Stimulated activated memory B cell treated with anti-CD40 and anti-IgM and Interleukin-4, amounts not matched to agents 10 μg/mL and 1 μg/mL and 100 μg/mL, for 72 hours (primary cell): ENCODE data around the gene VTA1.
"Not testable (repeated sequence)": the region's sequence is repeated elsewhere in the genome, so short reads cannot be mapped to it uniquely, and the experiment has no call there.

Experiments
- ATAC-seq: fragments of 150-1000 bp; cut with Tn5 transposase; 2 replicates; pipeline ENCODE4 v1.10.0; 2021
- H3K27ac Mint-ChIP-seq: one replicate; pipeline ENCODE4 v1.8.0; 2022; ENCODE audit warnings: mild to moderate bottlenecking, mixed read lengths
- H3K27me3 Mint-ChIP-seq: one replicate; pipeline ENCODE4 v1.8.0; 2022; ENCODE audit warnings: mixed read lengths
- H3K36me3 Mint-ChIP-seq: one replicate; pipeline ENCODE4 v1.8.0; 2022; ENCODE audit warnings: mixed read lengths
- H3K4me1 Mint-ChIP-seq: one replicate; pipeline ENCODE4 v1.8.0; 2022; ENCODE audit warnings: mixed read lengths
- H3K4me3 Mint-ChIP-seq: one replicate; pipeline ENCODE4 v1.8.0; 2022; ENCODE audit warnings: mild to moderate bottlenecking, moderate library complexity, mixed read lengths
- H3K9me3 Mint-ChIP-seq: one replicate; pipeline ENCODE4 v1.8.0; 2022; ENCODE audit warnings: mixed read lengths

Gene VTA1

GRCh38 chr6:142155091-142155490, 8.0 kb downstream of the VTA1 start:
- Mint-ChIP-seq H3K27ac (no peak overlapping the region), H3K36me3 (peaks cover 17% of the 10 kb centered on the region), H3K9me3 (no peaks in the 10 kb centered on the region), H3K27me3 (no peaks in the 10 kb centered on the region), H3K4me3 (no peak overlapping the region), H3K4me1 (peaks cover 57% of the 10 kb centered on the region)
- no peak for ATAC-seq

DNA sequence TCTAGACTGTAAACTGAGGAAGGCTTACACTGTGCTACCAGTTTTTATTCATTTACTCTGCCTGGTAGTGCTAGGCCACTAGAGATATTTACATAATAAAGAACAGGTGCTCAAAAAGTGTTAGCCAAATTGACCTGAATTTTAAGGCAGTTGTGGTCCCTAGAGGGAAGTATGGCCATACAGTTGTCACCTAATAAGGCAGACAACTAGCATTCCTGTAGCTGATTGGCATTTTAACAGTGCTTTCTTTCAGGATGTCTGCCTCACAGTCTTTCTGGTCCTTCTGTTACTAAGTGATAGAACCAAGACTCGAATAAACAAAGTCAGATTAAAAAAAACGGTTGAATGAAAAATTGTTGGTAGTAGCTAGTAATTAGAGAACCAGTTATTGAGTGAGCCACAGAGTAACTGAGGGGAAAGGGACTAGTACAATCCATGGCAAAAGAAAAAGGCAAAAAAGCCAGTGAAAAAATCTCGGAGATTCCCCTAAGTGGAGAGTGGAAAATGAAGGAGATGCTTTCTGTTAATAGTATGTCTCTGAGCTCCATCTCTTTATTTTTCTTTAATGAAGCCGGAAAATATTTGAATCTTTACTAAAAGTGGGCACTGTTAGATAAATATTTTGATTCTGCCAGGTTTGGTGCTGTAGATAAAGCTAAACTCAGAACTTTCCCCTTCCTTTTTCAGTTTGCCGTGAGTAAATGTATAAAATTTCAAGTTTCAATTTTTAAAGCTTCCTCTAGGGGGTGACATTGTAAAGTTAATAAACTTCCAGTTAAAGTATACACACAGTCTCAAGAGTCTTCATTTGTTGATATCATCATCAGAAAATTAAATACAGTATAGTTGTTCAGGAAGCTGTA, 9.1 kb downstream of the VTA1 start:
- Mint-ChIP-seq H3K36me3 (peaks cover 14% of the 10 kb centered on the region), H3K4me3 (no peak overlapping the region), H3K9me3 (no peaks in the 10 kb centered on the region), H3K4me1 (peaks cover 54% of the 10 kb centered on the region), H3K27me3 (no peaks in the 10 kb centered on the region), H3K27ac (peak overlapping the region; percentile 34)
- no peak for ATAC-seq

- peaks cover 13% of the 10 kb centered on the region for H3K36me3 Mint-ChIP-seq
- H3K27ac Mint-ChIP-seq, ATAC-seq, H3K4me3 Mint-ChIP-seq, H3K9me3 Mint-ChIP-seq, H3K27me3 Mint-ChIP-seq: not testable (repeated sequence)
- peaks cover 52% of the 10 kb centered on the region for H3K4me1 Mint-ChIP-seq
Observed at GRCh38 chr6:142156758-142157068, 9.7 kb downstream of the VTA1 start.

DNA sequence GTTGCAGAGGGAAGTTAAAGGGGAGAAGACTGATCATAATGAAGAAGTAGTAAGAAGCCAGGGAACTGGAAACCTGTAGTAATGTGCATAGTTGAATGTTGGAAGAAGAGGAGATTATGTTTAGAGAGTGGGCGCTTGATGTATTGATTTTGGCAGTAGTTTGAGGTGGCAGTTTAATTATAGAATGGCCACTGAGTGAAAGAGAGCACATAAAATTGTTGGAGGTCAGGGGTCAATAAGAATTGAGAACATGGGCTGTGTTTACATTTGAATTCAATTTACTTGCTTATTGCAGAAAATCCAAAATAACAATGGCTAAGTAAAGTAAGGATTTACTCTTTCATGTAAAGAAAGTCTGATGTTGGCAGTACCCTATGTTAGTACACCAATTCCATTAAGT, 15.7 kb downstream of the VTA1 start:
- Mint-ChIP-seq H3K27ac (no peak overlapping the region), H3K4me1 (peaks cover 42% of the 10 kb centered on the region)

DNA sequence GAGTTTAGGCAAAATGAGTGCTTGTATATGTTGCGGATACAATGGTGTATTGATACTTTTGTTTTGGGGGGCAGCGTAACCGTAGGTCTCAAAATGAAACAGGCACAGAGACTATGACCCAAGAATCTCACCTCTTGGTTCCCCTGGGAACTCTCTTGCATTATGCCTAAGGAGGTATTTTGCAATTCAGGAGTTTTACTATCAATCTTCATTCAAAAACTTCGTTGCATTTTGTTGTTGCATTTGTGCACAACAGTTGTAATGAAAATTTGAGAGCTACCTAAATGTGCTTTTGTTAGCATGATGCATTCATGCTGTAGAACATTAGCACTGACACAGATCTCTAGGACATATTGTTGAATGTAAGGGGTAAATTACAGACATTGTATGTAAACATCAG, 18.2 kb downstream of the VTA1 start:
- no peaks in the 10 kb centered on the region for H3K27me3 Mint-ChIP-seq
- ATAC-seq = no peak
- H3K4me3 Mint-ChIP-seq = no peak overlapping the region
- no peak overlapping the region for H3K27ac Mint-ChIP-seq
- peaks cover 17% of the 10 kb centered on the region for H3K36me3 Mint-ChIP-seq
- H3K9me3 Mint-ChIP-seq = no peaks in the 10 kb centered on the region
- peaks cover 29% of the 10 kb centered on the region for H3K4me1 Mint-ChIP-seq

More for the DNA sequence above, 15.7 kb downstream of the VTA1 start:
- H3K27me3 Mint-ChIP-seq = no peaks in the 10 kb centered on the region
- ATAC-seq = no peak
- H3K9me3 Mint-ChIP-seq = no peaks in the 10 kb centered on the region
- no peak overlapping the region for H3K4me3 Mint-ChIP-seq
- H3K36me3 Mint-ChIP-seq = peaks cover 22% of the 10 kb centered on the region

GRCh38 chr6:142167071-142167470, 20.0 kb downstream of the VTA1 start:
- H3K36me3 Mint-ChIP-seq = peaks cover 20% of the 10 kb centered on the region
- no peaks in the 10 kb centered on the region for H3K9me3 Mint-ChIP-seq
- H3K27me3 Mint-ChIP-seq = no peaks in the 10 kb centered on the region

GRCh38 chr6:142167486-142167885, 20.4 kb downstream of the VTA1 start:
- Mint-ChIP-seq H3K9me3 (no peaks in the 10 kb centered on the region), H3K27ac (no peak overlapping the region), H3K36me3 (peaks cover 23% of the 10 kb centered on the region), H3K27me3 (no peaks in the 10 kb centered on the region), H3K4me3 (no peak overlapping the region), H3K4me1 (peaks cover 19% of the 10 kb centered on the region)
- ATAC-seq = no peak

More at GRCh38 chr6:142167071-142167470, 20.0 kb downstream of the VTA1 start:
- Mint-ChIP-seq H3K4me3 (no peak overlapping the region), H3K27ac (no peak overlapping the region), H3K4me1 (peaks cover 23% of the 10 kb centered on the region)
- no peak for ATAC-seq

DNA sequence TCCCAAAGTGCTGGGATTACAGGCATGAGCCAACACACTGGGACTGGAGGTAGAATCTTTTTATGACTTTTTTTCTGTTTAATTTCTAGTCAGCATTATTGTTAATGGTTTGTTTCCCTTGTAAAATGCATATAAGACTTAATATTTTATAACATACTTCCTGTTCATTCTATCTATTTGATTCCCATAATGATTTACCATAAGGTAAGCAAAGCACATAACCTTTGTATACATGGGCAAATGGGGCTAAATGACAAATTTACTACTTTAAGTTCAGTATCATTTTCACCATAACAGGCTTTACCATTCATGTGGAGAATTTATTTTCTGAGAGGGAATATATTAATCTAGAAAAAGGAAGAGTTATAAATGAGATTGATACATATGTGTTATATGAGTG, 24.3 kb downstream of the VTA1 start:
- no peak for ATAC-seq
- Mint-ChIP-seq H3K36me3 (peaks cover 62% of the 10 kb centered on the region), H3K27me3 (no peaks in the 10 kb centered on the region), H3K4me1 (peaks cover 6% of the 10 kb centered on the region), H3K27ac (no peak overlapping the region), H3K9me3 (no peaks in the 10 kb centered on the region), H3K4me3 (no peak overlapping the region)

- ATAC-seq = no peak
- Mint-ChIP-seq H3K4me1 (peaks cover 6% of the 10 kb centered on the region), H3K27me3 (no peaks in the 10 kb centered on the region), H3K27ac (no peak overlapping the region), H3K9me3 (peaks cover 3% of the 10 kb centered on the region), H3K4me3 (no peak overlapping the region), H3K36me3 (peaks cover 67% of the 10 kb centered on the region)
Observed at GRCh38 chr6:142172758-142173157, 25.7 kb downstream of the VTA1 start.

DNA sequence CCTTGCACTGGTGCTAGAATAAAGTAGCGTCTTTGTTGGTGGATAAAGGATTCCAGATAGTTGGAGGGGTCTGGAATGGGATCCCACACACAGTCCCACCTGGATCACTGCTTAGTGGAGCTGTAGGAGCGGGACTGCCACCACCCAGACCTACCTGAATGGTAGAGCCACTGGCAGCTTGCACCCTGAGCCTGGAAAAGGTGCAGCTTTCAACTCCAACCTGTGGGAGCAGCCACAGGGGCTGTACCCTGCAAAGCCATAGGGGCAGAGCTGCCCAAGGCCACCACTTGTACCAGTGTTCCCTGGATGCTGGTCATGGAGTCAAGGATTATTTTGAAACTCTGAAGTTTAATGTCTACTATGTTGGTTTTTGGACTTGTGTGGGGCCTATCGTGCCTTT, 26.9 kb downstream of the VTA1 start:
- H3K4me3 Mint-ChIP-seq = no peak overlapping the region
- no peaks in the 10 kb centered on the region for H3K27me3 Mint-ChIP-seq
- peaks cover 77% of the 10 kb centered on the region for H3K36me3 Mint-ChIP-seq
- no peak for ATAC-seq
- H3K27ac Mint-ChIP-seq = no peak overlapping the region
- peaks cover 6% of the 10 kb centered on the region for H3K9me3 Mint-ChIP-seq
- H3K4me1 Mint-ChIP-seq = peaks cover 6% of the 10 kb centered on the region

GRCh38 chr6:142174703-142175102, 27.6 kb downstream of the VTA1 start:
- H3K27ac Mint-ChIP-seq = no peak overlapping the region

DNA sequence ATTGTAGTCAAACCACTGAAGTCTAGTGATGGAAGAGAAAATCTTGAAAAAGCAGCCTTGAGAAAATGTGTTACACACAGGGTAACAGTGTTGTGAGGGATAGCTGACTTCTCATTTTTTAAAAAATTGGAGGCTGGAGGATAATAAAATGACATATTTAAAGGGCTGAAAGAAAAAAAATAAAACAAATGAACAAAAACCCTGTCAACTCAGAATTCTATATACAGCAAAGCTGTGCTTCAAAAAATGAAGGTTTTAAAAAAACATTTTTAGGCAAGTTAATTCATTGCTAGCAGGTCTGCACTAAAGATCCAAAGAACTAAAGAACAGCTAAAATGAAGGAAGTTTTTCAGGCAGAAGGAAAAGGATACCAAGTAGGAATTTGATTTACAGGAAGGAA, 31.1 kb downstream of the VTA1 start:
- ATAC-seq = no peak
- H3K9me3 Mint-ChIP-seq = peaks cover 6% of the 10 kb centered on the region
- H3K4me3 Mint-ChIP-seq = no peak overlapping the region
- peaks cover 85% of the 10 kb centered on the region for H3K36me3 Mint-ChIP-seq
- peaks cover 12% of the 10 kb centered on the region for H3K4me1 Mint-ChIP-seq
- no peak overlapping the region for H3K27ac Mint-ChIP-seq
- H3K27me3 Mint-ChIP-seq = no peaks in the 10 kb centered on the region

More at GRCh38 chr6:142174703-142175102, 27.6 kb downstream of the VTA1 start:
- Mint-ChIP-seq H3K4me3 (no peak overlapping the region), H3K36me3 (peaks cover 83% of the 10 kb centered on the region), H3K27me3 (no peaks in the 10 kb centered on the region), H3K4me1 (peaks cover 6% of the 10 kb centered on the region), H3K9me3 (peaks cover 6% of the 10 kb centered on the region)
- ATAC-seq = no peak

DNA sequence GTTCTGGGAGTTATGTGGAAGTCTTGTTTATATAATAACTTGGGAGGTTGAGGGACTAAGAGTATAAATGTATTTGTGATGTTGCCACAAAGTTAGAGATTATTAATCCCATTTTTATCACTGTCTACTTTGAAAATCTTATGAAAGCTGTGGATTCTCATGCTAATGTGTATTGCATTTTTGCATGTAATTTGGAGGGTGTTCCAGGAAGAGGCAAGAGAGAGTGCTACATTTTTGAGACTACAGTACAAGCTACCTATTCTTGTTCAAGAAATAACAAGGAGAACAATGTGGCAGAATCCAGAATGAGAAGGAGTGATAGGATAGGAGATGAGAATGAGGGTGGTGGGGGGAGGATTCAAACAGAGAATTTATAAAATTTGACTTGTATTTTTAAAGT, 34.9 kb downstream of the VTA1 start:
- peaks cover 65% of the 10 kb centered on the region for H3K36me3 Mint-ChIP-seq
- peaks cover 6% of the 10 kb centered on the region for H3K9me3 Mint-ChIP-seq
- peaks cover 6% of the 10 kb centered on the region for H3K4me1 Mint-ChIP-seq
- H3K27me3 Mint-ChIP-seq = no peaks in the 10 kb centered on the region
- H3K27ac Mint-ChIP-seq = no peak overlapping the region
- H3K4me3 Mint-ChIP-seq = no peak overlapping the region
- no peak for ATAC-seq

GRCh38 chr6:142183351-142183750, 36.3 kb downstream of the VTA1 start:
- H3K4me3 Mint-ChIP-seq = no peak overlapping the region
- H3K27me3 Mint-ChIP-seq = no peaks in the 10 kb centered on the region
- H3K9me3 Mint-ChIP-seq = no peaks in the 10 kb centered on the region
- peaks cover 57% of the 10 kb centered on the region for H3K36me3 Mint-ChIP-seq
- no peak overlapping the region for H3K27ac Mint-ChIP-seq
- ATAC-seq = no peak
- H3K4me1 Mint-ChIP-seq = peaks cover 6% of the 10 kb centered on the region

DNA sequence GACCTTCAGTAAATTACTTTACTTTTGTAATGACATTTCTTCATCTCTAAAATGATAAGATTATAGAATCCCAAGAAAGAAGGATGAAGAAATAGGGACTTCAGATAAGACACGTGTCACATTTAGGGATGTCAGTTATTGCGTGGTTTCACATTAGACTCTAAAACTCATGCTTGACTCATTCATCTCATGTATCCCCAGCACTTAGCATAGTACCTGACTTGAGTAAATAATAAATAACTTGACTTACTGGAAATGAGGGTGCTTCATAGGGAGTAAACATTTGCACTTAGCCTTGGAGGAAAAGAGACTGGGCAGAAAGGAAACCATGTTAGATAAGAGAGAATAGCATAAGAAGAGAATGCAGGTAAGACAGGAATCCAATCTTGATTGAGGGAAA, 37.2 kb downstream of the VTA1 start:
- H3K4me1 Mint-ChIP-seq = peaks cover 6% of the 10 kb centered on the region
- H3K36me3 Mint-ChIP-seq = peaks cover 52% of the 10 kb centered on the region
- no peak for ATAC-seq
- H3K27me3 Mint-ChIP-seq = no peaks in the 10 kb centered on the region
- H3K9me3 Mint-ChIP-seq = no peaks in the 10 kb centered on the region
- no peak overlapping the region for H3K27ac Mint-ChIP-seq
- H3K4me3 Mint-ChIP-seq = no peak overlapping the region

DNA sequence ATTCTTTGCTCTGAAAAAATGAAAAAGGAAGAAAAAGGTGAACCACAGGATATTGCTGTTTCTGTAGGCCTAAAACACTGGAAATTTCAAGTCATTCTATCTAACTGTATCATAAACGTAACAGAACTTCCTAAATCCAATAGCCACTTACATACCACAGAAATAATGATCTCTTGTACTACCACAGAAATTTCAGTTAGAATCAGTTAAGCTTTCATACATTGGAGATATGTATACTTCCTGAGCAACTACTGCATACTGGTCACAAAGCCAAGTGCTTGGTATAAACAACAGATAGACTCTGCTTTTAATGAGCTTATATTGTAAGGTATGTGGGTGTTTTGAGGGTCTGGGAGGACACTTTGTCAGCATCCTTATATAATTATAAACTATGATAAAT, 38.6 kb downstream of the VTA1 start:
- Mint-ChIP-seq H3K9me3 (no peaks in the 10 kb centered on the region), H3K27ac (no peak overlapping the region), H3K4me3 (no peak overlapping the region), H3K4me1 (peaks cover 6% of the 10 kb centered on the region), H3K36me3 (peaks cover 57% of the 10 kb centered on the region), H3K27me3 (no peaks in the 10 kb centered on the region)
- ATAC-seq = no peak
